ENCODE results near the gene G6PC1.
"Not testable (repeated sequence)": the region's sequence is repeated elsewhere in the genome, so short reads cannot be mapped to it uniquely, and the experiment has no call there.

The G6PC1 gene

GRCh38 chr17:42883802-42884558 is 16.6 kb upstream of the G6PC1 start:
- Mint-ChIP-seq H3K4me3 (no peak overlapping the region), H3K9me3 (ENCODE audit: low read depth) (no peaks in the 10 kb centered on the region), H3K27me3 (peaks cover 4% of the 10 kb centered on the region), H3K4me1 (ENCODE audit: low read depth) (no peaks in the 10 kb centered on the region), H3K36me3 (no peaks in the 10 kb centered on the region), H3K27ac (no peak overlapping the region)

GRCh38 chr17:42885806-42886205 is 14.8 kb upstream of the G6PC1 start:
- not testable (repeated sequence) for H3K4me3 Mint-ChIP-seq

DNA sequence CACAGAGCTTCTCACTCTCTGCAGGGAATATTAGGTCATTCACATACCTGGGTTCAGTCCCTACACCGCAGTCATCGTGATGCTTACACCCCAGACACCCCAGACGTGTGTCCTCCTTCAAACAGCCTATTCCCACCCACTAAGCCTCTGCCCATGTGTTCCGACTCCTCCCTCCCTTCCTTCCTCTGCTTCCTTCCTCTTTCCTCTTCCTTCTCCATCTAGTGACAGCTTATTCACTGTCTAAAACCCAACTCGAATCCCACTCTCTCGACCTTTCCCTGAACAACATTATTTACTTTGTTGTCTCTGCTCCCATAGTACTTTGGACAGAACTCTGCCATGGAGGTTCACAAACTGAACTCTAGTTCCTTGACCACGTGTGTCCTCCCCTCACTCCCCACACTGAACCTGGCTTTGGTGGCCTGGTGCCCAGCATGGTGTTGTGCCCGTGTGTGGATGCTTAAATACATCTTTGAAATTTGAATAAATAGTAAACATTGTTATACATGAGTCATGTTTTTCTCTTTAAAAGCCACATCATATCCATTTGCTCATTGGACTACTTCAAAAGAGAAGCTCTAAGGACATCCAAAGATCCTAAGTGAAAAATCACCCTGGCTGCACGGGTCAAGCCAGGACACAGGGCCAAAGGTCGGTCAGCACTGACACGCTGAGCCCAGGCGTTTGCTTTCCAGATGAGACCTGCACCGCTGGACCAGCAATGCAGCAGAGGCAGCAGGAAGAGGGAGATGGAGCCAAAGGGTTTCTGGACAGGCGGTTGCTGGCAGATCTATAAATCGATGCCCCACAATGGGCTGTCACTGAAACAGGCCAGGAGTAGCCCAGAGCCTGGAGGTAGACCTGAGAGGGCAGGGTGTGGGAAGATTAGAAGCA is 14.1 kb upstream of the G6PC1 start:
- H3K36me3 Mint-ChIP-seq, result no peaks in the 10 kb centered on the region
- H3K27me3 Mint-ChIP-seq, result peaks cover 4% of the 10 kb centered on the region
- H3K4me1 Mint-ChIP-seq (ENCODE audit: low read depth), result no peaks in the 10 kb centered on the region
- no peak overlapping the region for H3K27ac Mint-ChIP-seq
- H3K4me3 Mint-ChIP-seq, result no peak overlapping the region
- H3K9me3 Mint-ChIP-seq (ENCODE audit: low read depth), result no peaks in the 10 kb centered on the region

More at GRCh38 chr17:42885806-42886205, 14.8 kb upstream of the G6PC1 start:
- H3K27me3 Mint-ChIP-seq; H3K4me1 Mint-ChIP-seq (ENCODE audit: low read depth); H3K27ac Mint-ChIP-seq; H3K9me3 Mint-ChIP-seq (ENCODE audit: low read depth); H3K36me3 Mint-ChIP-seq: not testable (repeated sequence)

- no peaks in the 10 kb centered on the region for H3K9me3 Mint-ChIP-seq (ENCODE audit: low read depth)
- H3K4me1 Mint-ChIP-seq (ENCODE audit: low read depth), result no peaks in the 10 kb centered on the region
- no peaks in the 10 kb centered on the region for H3K36me3 Mint-ChIP-seq
- no peak overlapping the region for H3K27ac Mint-ChIP-seq
- peaks cover 6% of the 10 kb centered on the region for H3K27me3 Mint-ChIP-seq
- no peak overlapping the region for H3K4me3 Mint-ChIP-seq
Measured at GRCh38 chr17:42889809-42890208, 10.8 kb upstream of the G6PC1 start.

DNA sequence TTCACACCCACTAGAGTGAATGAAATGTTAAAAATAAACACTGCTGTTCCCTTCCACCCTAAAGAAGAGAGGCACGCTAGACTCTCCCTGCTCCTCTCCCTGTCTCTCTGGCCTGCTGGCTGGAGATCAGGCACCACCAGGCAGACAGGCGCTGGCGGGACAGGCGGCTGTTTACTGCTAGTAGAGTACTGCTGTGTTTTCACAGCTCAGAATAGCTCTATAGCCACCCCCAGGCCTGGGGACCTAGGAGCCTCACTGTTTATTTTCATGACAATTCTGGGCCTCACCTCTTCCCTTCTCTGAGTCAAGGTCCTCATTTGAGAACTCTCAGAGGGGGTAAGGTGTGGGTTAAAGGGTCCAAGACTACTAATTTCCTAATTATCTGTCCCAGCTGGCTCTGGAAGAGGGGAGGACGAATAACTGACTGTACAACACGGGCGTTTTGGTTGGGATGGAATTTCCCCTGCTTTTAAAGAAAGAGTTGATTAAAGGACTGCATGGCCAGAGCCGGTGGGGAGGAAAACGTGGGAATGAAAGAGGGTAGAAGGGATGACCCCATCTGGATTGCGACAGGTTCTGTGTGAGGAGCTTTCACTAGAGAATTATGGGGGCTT is 9.0 kb upstream of the G6PC1 start:
- H3K4me3 Mint-ChIP-seq, result no peak overlapping the region
- H3K36me3 Mint-ChIP-seq, result no peaks in the 10 kb centered on the region
- H3K27me3 Mint-ChIP-seq, result peaks cover 4% of the 10 kb centered on the region
- no peaks in the 10 kb centered on the region for H3K9me3 Mint-ChIP-seq (ENCODE audit: low read depth)
- H3K4me1 Mint-ChIP-seq (ENCODE audit: low read depth), result no peaks in the 10 kb centered on the region
- no peak overlapping the region for H3K27ac Mint-ChIP-seq

GRCh38 chr17:42893359-42893758 is 7.2 kb upstream of the G6PC1 start:
- Mint-ChIP-seq H3K36me3 (no peaks in the 10 kb centered on the region), H3K9me3 (ENCODE audit: low read depth) (no peaks in the 10 kb centered on the region), H3K27me3 (peaks cover 2% of the 10 kb centered on the region), H3K4me3 (no peak overlapping the region), H3K27ac (no peak overlapping the region), H3K4me1 (ENCODE audit: low read depth) (no peaks in the 10 kb centered on the region)

DNA sequence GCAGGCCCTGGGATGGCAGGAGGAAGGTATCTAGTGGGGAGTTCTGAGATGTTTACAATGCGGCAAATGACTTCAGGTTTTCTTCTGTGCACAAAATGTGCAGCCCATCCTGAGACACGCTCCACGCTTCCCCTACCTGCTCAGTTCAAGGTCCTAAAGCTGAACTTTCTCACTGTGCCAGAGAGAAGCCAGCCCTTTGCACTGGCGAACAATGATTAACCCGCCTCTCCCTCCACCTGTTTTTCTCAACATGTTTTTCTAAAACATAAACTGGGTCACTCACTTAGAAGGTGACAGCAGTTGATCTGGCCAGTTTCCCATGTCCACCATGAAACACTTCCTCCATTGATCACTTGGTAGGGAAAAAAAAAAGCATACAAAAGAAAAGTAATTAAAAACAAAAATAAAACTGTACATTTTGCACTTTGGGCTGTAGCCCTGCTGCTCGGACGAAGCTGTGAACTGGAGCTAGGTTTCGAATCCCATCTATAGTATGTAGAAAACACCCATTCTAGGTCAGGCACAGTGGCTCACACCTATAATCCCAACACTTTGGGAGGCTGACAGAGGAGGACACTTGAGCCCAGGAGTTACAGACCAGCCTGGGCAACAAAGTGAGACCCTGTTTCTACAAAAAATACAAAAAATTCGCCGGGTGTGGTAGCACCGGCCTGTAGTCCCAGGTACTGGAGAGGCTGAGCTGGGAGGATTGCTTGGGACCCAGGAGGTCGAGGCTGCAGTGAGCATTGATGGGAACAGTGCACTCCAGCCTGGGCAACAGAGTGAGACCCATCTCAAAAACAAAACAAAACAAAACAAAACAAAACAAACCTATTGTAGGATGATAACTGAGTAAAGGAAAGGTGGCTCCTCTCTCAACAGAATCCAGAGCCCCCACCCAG is 6.1 kb upstream of the G6PC1 start:
- no peaks in the 10 kb centered on the region for H3K4me1 Mint-ChIP-seq (ENCODE audit: low read depth)
- no peak overlapping the region for H3K4me3 Mint-ChIP-seq
- no peak overlapping the region for H3K27ac Mint-ChIP-seq
- H3K36me3 Mint-ChIP-seq, result no peaks in the 10 kb centered on the region
- no peaks in the 10 kb centered on the region for H3K9me3 Mint-ChIP-seq (ENCODE audit: low read depth)
- H3K27me3 Mint-ChIP-seq, result peaks cover 2% of the 10 kb centered on the region

GRCh38 chr17:42895185-42895555 is 5.4 kb upstream of the G6PC1 start:
- Mint-ChIP-seq H3K4me3 (no peak overlapping the region), H3K9me3 (ENCODE audit: low read depth) (no peaks in the 10 kb centered on the region), H3K27me3 (peaks cover 2% of the 10 kb centered on the region), H3K27ac (no peak overlapping the region), H3K36me3 (no peaks in the 10 kb centered on the region), H3K4me1 (ENCODE audit: low read depth) (no peaks in the 10 kb centered on the region)

GRCh38 chr17:42898147-42898811 is 2.3 kb upstream of the G6PC1 start:
- H3K9me3 Mint-ChIP-seq (ENCODE audit: low read depth), result no peaks in the 10 kb centered on the region
- no peaks in the 10 kb centered on the region for H3K36me3 Mint-ChIP-seq
- H3K27ac Mint-ChIP-seq, result no peak overlapping the region
- H3K4me1 Mint-ChIP-seq (ENCODE audit: low read depth), result no peaks in the 10 kb centered on the region
- peaks cover 2% of the 10 kb centered on the region for H3K27me3 Mint-ChIP-seq
- H3K4me3 Mint-ChIP-seq, result no peak overlapping the region

DNA sequence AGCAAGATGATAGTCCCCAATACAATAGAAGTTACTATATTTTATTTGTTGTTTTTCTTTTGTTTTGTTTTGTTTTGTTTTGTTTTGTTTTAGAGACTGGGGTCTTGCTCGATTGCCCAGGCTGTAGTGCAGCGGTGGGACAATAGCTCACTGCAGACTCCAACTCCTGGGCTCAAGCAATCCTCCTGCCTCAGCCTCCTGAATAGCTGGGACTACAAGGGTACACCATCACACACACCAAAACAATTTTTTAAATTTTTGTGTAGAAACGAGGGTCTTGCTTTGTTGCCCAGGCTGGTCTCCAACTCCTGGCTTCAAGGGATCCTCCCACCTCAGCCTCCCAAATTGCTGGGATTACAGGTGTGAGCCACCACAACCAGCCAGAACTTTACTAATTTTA is 618 bp upstream of the G6PC1 start:
- H3K9me3 Mint-ChIP-seq (ENCODE audit: low read depth); H3K4me3 Mint-ChIP-seq; H3K36me3 Mint-ChIP-seq; H3K4me1 Mint-ChIP-seq (ENCODE audit: low read depth); H3K27me3 Mint-ChIP-seq; H3K27ac Mint-ChIP-seq: not testable (repeated sequence)

GRCh38 chr17:42901535-42902229 is 1.1 kb downstream of the G6PC1 start:
- Mint-ChIP-seq H3K4me1 (ENCODE audit: low read depth) (no peaks in the 10 kb centered on the region), H3K4me3 (no peak overlapping the region), H3K27ac (no peak overlapping the region), H3K36me3 (no peaks in the 10 kb centered on the region), H3K27me3 (no peaks in the 10 kb centered on the region), H3K9me3 (ENCODE audit: low read depth) (no peaks in the 10 kb centered on the region)

DNA sequence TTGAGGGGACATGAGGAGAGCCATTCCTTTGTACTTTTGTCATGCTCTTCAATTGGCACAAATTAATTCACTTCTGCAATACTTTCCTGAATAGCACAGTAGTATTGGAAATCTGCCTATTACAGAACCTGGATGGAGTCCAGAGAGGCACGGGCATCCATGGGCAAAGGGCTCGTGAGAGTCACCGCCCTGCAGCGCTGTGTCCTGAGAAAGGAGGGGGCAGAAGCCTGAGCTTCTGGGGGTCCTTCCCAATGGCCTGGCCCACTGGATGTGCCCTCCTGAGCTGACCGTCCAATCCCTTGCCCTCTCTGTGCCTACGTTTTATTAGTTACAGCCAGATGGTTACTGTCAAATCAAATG is 3.5 kb downstream of the G6PC1 start:
- H3K27me3 Mint-ChIP-seq, result no peaks in the 10 kb centered on the region
- H3K9me3 Mint-ChIP-seq (ENCODE audit: low read depth), result no peaks in the 10 kb centered on the region
- no peak overlapping the region for H3K27ac Mint-ChIP-seq

GRCh38 chr17:42906772-42907446 is 6.3 kb downstream of the G6PC1 start:
- Mint-ChIP-seq H3K4me3 (no peak overlapping the region), H3K9me3 (ENCODE audit: low read depth) (no peaks in the 10 kb centered on the region), H3K27me3 (no peaks in the 10 kb centered on the region), H3K27ac (no peak overlapping the region), H3K4me1 (ENCODE audit: low read depth) (no peaks in the 10 kb centered on the region), H3K36me3 (no peaks in the 10 kb centered on the region)

More for the DNA sequence above, 3.5 kb downstream of the G6PC1 start:
- H3K4me3 Mint-ChIP-seq, result no peak overlapping the region
- no peaks in the 10 kb centered on the region for H3K4me1 Mint-ChIP-seq (ENCODE audit: low read depth)
- H3K36me3 Mint-ChIP-seq, result no peaks in the 10 kb centered on the region

Data from activated naive CD8-positive, alpha-beta T cell (primary cell).